ENCODE data around the gene DOC2A.

The DOC2A gene

DNA sequence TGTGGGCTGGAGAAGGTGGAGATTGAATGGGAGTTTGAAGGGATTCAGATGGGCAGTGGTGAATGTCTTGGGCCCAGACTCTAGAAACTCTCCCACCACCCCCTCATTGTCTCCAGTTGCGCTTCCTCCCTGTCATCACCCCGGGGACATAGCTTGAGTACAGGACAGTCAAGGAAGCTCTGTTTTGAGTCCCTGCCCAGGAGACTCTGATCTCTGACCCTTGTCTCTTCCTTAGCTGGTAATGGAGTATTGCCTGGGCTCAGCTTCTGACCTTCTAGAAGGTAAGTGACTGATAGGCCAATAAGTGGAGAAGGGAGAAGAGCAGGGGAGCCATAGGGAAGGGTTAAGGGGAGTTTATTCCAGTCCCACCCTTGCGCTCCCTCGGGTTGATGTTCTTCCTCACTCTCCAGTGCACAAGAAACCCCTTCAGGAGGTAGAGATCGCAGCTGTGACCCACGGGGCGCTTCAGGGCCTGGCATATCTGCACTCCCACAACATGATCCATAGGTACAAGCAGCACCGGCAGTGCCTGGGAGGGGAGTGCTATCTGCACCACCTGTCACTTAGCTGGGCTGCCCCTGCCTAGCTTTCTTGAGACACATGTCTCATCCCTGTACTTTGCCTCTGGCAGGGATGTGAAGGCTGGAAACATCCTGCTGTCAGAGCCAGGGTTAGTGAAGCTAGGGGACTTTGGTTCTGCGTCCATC lies 32.1 kb downstream of the DOC2A start:
- TF ChIP-seq, protein P1, sequence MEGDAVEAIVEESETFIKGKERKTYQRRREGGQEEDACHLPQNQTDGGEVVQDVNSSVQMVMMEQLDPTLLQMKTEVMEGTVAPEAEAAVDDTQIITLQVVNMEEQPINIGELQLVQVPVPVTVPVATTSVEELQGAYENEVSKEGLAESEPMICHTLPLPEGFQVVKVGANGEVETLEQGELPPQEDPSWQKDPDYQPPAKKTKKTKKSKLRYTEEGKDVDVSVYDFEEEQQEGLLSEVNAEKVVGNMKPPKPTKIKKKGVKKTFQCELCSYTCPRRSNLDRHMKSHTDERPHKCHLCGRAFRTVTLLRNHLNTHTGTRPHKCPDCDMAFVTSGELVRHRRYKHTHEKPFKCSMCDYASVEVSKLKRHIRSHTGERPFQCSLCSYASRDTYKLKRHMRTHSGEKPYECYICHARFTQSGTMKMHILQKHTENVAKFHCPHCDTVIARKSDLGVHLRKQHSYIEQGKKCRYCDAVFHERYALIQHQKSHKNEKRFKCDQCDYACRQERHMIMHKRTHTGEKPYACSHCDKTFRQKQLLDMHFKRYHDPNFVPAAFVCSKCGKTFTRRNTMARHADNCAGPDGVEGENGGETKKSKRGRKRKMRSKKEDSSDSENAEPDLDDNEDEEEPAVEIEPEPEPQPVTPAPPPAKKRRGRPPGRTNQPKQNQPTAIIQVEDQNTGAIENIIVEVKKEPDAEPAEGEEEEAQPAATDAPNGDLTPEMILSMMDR (IDR thresholded peaks at IDR 0.05; ENCODE audit: borderline replicate concordance, insufficient read depth, low read depth, low read length), result no peak
- no peak overlapping the region for H3K4me3 ChIP-seq (ENCODE audit: low read depth, low read length)

DNA sequence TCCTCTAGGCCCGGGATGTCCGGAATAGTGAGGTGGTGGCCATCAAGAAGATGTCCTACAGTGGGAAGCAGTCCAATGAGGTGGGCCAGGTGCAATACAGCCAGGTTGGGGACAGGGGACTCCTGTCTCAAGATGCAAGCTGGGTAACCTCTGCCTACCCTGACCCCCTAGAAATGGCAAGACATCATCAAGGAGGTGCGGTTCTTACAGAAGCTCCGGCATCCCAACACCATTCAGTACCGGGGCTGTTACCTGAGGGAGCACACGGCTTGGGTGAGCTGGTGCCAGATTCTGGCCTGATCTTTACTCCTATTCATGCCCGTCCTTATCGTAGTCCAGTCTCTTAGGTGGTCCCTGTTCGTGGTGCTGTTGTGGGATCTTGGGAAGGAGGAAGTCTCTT lies 32.7 kb downstream of the DOC2A start:
- H3K4me3 ChIP-seq (ENCODE audit: low read depth, low read length), result no peak overlapping the region
- TF ChIP-seq, protein P1 (IDR thresholded peaks at IDR 0.05; ENCODE audit: borderline replicate concordance, insufficient read depth, low read depth, low read length), result no peak

DNA sequence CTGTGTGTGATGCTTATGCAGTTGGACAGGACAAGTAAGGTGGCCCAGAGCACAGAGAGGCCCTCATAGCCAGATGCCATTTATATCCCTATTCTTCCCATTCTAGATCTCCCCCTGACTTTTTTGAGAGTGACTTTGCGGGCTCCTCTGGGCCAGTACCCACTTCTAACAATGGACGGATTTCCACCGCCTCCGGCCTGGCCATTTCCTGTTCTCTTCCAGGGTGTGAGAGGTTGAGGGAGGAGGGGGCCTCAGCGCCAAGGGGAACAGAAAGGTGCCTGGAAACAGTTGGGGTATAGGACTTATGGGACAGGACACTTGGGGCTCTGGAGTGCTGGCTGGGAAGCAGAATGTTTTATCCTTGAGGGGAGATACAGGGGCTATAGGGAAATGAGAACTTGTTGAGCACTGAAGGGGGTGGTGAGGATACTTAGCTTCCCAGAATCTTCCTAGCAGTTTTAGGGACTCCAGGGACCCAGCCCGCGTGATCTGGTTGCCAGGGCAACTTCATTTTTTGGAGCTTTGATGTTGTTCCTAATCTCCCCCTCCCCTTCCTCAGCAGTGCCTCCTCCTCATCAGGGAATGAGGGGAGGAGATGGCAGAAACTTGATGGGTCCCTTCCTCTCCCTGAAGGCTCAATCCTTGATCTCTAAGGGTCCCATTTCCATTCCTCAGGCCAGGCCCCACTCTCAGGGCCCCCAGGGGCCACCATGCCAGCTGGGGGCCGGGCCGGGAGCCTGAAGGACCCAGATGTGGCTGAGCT lies 33.6 kb downstream of the DOC2A start:
- TF ChIP-seq, protein P1 (IDR thresholded peaks at IDR 0.05; ENCODE audit: borderline replicate concordance, insufficient read depth, low read depth, low read length), result no peak
- no peak overlapping the region for H3K4me3 ChIP-seq (ENCODE audit: low read depth, low read length)

DNA sequence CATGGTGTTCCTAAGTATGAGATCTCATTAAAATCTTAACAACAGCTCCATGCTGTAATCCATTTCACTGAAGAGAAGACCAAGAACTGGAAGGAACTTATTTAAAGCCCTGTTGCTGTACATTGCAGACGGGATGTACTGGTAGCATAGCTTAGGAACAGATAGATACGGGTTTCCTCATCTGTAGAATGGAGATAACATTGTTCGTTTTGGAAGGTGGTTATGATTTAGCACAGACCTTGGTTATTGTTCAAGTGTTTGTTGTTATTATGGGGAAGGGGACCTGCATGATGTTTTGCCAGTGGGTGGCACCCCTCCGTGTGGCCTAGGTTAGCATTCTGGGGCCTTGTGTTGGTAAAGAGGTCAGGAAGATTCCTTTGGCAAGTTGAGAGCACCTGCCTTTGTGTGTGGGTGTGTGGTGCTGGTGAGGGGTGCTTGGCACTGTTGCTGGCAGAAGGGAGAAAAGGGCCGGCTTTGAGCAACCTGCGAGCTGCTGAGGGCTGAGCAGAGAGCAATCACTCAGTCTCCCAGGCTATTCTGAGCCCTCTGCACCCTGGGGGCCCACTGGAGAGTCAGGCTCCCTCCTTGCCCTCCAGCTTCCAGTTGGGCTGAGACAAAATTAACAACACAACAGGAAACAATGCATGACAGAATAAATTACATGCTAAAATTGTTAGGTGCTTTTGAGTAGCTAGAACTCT lies 34.9 kb downstream of the DOC2A start:
- TF ChIP-seq, protein P1 (IDR thresholded peaks at IDR 0.05; ENCODE audit: borderline replicate concordance, insufficient read depth, low read depth, low read length), result no peak

DNA sequence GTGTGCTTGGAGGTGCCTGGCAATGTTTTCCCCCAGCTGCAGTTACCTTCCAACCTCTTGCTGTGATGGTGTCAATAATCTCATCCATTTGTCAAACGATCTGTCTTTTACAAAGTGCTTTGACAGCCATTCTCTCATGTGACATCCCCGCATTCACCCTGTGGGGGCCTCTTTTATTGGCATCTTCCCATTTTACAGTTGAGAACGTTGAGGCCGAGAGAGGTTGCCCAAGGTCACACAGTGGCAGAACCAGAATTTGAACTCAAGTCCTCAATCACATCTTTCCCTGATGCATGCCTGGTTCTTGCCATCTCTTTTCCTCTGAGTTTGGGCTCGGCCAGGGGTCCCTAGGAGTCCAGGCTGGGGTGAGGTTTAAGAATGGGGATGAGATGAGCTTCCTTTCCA lies 35.7 kb downstream of the DOC2A start:
- TF ChIP-seq, protein P1 (IDR thresholded peaks at IDR 0.05; ENCODE audit: borderline replicate concordance, insufficient read depth, low read depth, low read length), result no peak
- H3K4me3 ChIP-seq (ENCODE audit: low read depth, low read length), result peak overlapping the region; percentile 77

More for the DNA sequence above, 34.9 kb downstream of the DOC2A start:
- H3K4me3 ChIP-seq (ENCODE audit: low read depth, low read length), result peak overlapping the region; percentile 10

DNA sequence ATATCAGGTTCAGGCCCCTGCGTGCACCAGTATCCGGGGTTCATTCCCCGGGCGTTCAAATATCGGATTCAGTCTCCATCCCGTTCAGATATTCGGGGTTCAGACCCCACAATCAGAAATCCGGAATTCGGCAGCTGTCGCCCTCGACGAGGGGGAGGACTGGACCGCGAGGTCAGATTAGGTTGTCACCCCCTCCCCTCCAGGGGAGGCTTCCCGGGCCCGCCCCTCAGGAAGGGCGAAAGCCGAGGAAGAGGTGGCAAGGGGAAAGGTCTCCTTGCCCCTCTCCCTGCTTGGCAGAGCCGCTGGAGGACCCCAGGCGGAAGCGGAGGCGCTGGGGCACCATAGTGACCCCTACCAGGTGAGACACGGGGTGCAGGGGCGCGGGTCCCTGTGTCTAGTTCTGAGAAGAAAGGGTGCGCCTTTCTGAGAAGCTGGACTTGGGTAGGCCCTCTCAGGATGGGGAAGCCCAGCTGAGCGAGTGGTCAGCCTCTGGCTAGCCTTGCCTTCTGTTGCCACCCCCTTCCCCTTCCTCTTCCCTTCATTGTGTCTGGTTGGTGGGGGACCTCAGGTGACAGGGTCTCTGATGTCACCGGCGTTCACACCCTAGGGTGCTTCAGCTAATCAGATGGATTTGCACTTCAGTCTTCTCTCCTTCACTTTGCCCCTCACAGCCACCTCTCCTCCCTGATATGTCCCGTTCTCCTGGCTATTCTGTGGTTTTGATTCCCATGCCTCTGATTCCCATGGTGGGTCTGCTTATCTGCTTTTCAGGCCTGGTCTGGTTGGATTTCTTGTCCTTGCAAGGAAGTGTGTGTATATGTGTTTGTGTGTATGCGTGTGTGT lies 36.3 kb downstream of the DOC2A start:
- H3K4me3 ChIP-seq (ENCODE audit: low read depth, low read length), result peak overlapping the region; percentile 77
- TF ChIP-seq, protein P1 (IDR thresholded peaks at IDR 0.05; ENCODE audit: borderline replicate concordance, insufficient read depth, low read depth, low read length), result no peak

All from GM12875 (cell line).